ENCODE measurements around the gene MEIS2.

Gene MEIS2

DNA sequence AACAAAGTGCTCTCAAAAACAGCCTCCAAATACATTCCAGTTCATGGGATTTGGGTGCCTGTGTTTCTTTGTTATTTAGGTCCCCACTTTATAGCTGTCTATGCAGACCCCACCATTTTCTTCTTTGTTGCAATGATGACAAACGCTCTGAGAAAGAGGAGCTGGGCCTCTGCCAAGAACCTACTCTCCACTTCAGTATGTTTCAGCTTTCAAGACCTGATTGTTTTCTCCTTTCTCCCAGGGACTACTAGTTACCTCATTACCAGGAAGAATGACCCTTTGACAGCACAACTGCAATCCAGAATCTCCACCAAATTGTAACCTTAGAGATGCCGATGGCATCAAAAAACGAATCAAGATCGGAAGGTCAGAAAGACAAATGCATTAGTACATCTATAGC is 236.8 kb downstream of the MEIS2 start:
- DNase-seq, result no peak

DNA sequence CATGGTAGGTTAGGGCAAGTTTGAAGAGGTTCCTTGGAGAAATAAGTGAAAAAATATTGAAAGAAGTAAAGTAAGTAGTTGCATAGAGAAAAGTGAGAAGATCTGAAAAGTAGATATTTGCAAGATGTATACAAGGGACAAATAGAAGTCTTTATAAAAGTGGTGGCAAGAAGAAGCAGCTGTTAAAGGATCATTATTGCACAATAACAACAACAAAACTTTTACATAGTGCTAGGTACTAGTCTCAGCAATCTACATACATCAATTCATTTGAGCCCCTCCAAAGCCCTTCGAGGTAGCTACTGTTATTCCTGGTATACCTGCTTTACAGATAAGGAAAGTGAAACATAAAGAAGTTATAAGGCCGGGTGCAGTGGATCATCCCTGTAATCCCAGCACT is 239.6 kb downstream of the MEIS2 start:
- DNase-seq, result no peak

- no peak for DNase-seq
These were observed 241.9 kb downstream of the MEIS2 start for GRCh38 chr15:36858423-36858822.

- DNase-seq, result no peak
These were observed 243.9 kb downstream of the MEIS2 start for GRCh38 chr15:36856339-36856973.

GRCh38 chr15:36850864-36851263 is 249.5 kb downstream of the MEIS2 start:
- no peak for DNase-seq

- DNase-seq, result no peak
These were observed 255.1 kb downstream of the MEIS2 start for GRCh38 chr15:36845270-36845669.

DNA sequence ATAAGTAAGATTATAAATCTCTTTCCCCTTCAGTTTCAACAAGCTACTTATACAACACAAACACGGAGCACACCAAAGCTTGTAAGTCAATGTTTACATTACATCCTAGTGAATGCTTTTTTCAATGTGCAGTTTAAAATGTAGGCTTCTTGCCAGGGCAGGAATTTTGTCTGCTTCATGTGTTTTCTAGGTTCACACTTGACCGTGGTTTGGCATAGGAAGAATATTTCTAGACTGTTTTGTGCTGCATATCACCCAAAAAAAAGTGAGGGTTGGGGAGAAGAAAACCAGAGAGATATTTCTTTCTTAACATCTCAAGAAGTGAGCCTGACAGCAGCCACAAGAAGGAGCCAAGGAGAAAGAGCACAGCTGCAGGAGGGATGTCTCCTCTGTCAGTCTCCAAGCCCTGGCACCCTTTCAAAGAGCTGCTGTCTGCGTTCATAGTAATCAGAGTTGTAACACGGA is 255.8 kb downstream of the MEIS2 start:
- DNase-seq, result no peak

DNA sequence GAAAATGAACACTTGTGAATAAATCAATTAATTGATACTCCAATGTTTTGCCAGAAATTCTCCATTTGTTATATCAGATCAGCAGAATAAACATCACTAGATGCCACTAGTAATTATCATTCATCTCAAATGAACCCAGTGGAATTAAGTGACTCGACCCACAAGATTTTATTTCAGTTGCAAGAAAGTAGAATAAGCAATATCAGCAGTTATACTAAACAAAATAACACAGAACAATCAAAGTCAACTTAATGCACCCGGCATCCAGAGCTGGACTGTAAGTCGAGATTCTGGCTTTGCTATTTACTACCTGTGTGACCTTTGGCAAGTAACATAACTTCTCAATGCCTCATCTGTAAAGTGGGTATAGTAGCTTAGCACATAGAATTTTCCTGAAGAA is 256.5 kb downstream of the MEIS2 start:
- no peak for DNase-seq

DNA sequence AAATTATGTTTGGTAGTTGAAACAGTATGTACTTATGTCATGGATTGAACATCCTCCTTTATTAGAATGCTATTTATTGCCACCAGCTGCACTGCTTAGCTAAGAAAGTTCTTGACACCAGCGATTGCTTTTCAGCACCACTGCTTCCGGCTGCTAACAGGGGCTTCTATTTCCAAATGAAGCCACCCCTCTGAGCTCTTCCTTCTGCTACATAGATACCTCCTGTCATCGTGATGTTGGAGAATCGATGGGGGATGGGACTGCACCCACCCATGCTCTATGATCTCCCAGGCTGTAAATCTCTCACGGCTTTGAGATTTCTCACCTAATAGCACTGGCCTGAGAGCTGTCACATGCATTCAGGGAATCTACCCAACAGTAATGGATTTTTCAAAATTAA is 259.2 kb downstream of the MEIS2 start:
- DNase-seq, result no peak
